ENCODE results near the gene UFSP2.

GRCh38 chr4:185412412-185412811 lies 13.4 kb downstream of the UFSP2 start:
- TF ChIP-seq EZH2phosphoT487 (IDR thresholded peaks at IDR 0.05; ENCODE audit: unreplicated experiment) (no peak), CTCF (conservative IDR thresholded peaks at IDR 0.05; ENCODE audit: low read depth in 2 of 2) (no peak), REST (IDR thresholded peaks at IDR 0.05; ENCODE audit: unreplicated experiment) (no peak), POLR2AphosphoS5 (IDR thresholded peaks at IDR 0.05; ENCODE audit: low read depth) (no peak)
